H1 (cell line): ENCODE data around the gene CTPS1. TPM values are rescaled to one million over a fixed set of nuclear protein-coding genes. Genes with fewer than 3 reads are reported as not detected.

Experiments used
- BRCA1 ChIP-seq: IDR thresholded peaks from 2 replicates; pipeline ENCODE4 v1.6.1; 2012; ENCODE audit warnings: low read depth, low read length, improper control_type of control experiment
- CBX5 ChIP-seq: fragments of 300-800, 300-1000 bp; sonication (generic); IDR thresholded peaks from 2 replicates; pipeline ENCODE4 v1.7.1; 2016; ENCODE audit warnings: antibody characterized with exemption, low read length, low read depth
- CHD2 ChIP-seq: IDR thresholded peaks from 2 replicates; pipeline ENCODE4 v1.6.1; 2012; ENCODE audit warnings: low read length, improper control_type of control experiment
- GTF2F1 ChIP-seq: IDR thresholded peaks from 2 replicates; pipeline ENCODE4 v1.6.1; 2012; ENCODE audit warnings: low read depth, low read length, improper control_type of control experiment, borderline replicate concordance
- JUN ChIP-seq: IDR thresholded peaks from 2 replicates; pipeline ENCODE4 v1.6.1; 2011; ENCODE audit warnings: low read depth, mild to moderate bottlenecking, improper control_type of control experiment, low read length
- JUND ChIP-seq: IDR thresholded peaks from 2 replicates; pipeline ENCODE4 v1.6.1; 2011; ENCODE audit warnings: mild to moderate bottlenecking, improper control_type of control experiment, low read length
- KDM1A ChIP-seq: fragments of 200-600, 300-600 bp; sonication (generic); IDR thresholded peaks from 2 replicates; pipeline ENCODE4 v1.7.1; 2016; ENCODE audit warnings: mild to moderate bottlenecking, low read length, borderline replicate concordance
- MAFK ChIP-seq: IDR thresholded peaks from 2 replicates; pipeline ENCODE4 v1.6.1; 2012; ENCODE audit warnings: low read depth, mild to moderate bottlenecking, improper control_type of control experiment, low read length
- NRF1 ChIP-seq: IDR thresholded peaks from 2 replicates; pipeline ENCODE4 v1.6.1; 2011; ENCODE audit warnings: mild to moderate bottlenecking, low read depth, low read length, improper control_type of control experiment
- POLR2AphosphoS5 ChIP-seq: IDR thresholded peaks from 2 replicates; pipeline ENCODE4 v1.6.1; 2011; ENCODE audit warnings: low read depth, low read length
- RBBP5 ChIP-seq: IDR thresholded peaks from 2 replicates; pipeline ENCODE4 v1.7.1; 2012; ENCODE audit warnings: low read depth, mild to moderate bottlenecking, inconsistent platforms, low read length, moderate library complexity, borderline replicate concordance
- RNF2 ChIP-seq: fragments of 200-900, 300-1000 bp; sonication (generic); IDR thresholded peaks from 2 replicates; pipeline ENCODE4 v1.7.1; 2016; ENCODE audit warnings: borderline replicate concordance, low read depth, mild to moderate bottlenecking, antibody characterized with exemption, low read length; ENCODE audit not compliant: poor library complexity, severe bottlenecking; ENCODE audit errors: missing control alignments
- RXRA ChIP-seq: IDR thresholded peaks from 2 replicates; pipeline ENCODE4 v1.6.1; 2011; ENCODE audit warnings: low read depth, mild to moderate bottlenecking, low read length, moderate library complexity; ENCODE audit not compliant: insufficient read depth
- SAP30 ChIP-seq: fragments of 300-600 bp; sonication (generic); IDR thresholded peaks from 2 replicates; pipeline ENCODE4 v1.7.1; 2012; ENCODE audit warnings: low read length, moderate library complexity, mild to moderate bottlenecking, inconsistent platforms; ENCODE audit not compliant: insufficient read depth, insufficient replicate concordance
- SIN3A ChIP-seq, 2 experiments: IDR thresholded peaks in 1 of 2; conservative IDR thresholded peaks in 1 of 2; 2 replicates each; pipeline ENCODE4 v1.6.1; 2011 to 2012; ENCODE audit warnings: low read length in 2 of 2, improper control_type of control experiment in 1 of 2, low read depth in 1 of 2, mild to moderate bottlenecking in 1 of 2
- SIX5 ChIP-seq: IDR thresholded peaks from 2 replicates; pipeline ENCODE4 v1.6.1; 2011; ENCODE audit warnings: mild to moderate bottlenecking, low read depth, low read length
- SP1 ChIP-seq: IDR thresholded peaks from 2 replicates; pipeline ENCODE4 v1.6.1; 2011; ENCODE audit warnings: low read depth, low read length
- YY1 ChIP-seq: IDR thresholded peaks from 2 replicates; pipeline ENCODE4 v1.6.1; 2011; ENCODE audit warnings: low read depth, mild to moderate bottlenecking, low read length
- polyA plus RNA-seq, 7 experiments: library from polyadenylated mRNA; depleted of rRNA in 3 of 7; stranded (reverse) in 5 of 7; unstranded in 2 of 7; fragments of >200 nt in 5 of 7; fragments of 200-250 nt in 2 of 7; gene quantifications; 1 replicate in 5 of 7; 2 replicates in 1 of 7; 4 replicates in 1 of 7; pipeline versions ENCODE4 v1.2.1 to v1.2.3, GENCODE V29; 2011 to 2013; ENCODE audit warnings: missing spikeins in 2 of 7, mixed read lengths in 2 of 7
- total RNA-seq: library from RNA; stranded (reverse); fragmentation: NEBNext Ultra II Directional; extraction: Animal tissue kit (Norgen Biotek cat#: 25700); gene quantifications from 2 replicates; pipeline ENCODE4 v1.2.1, GENCODE V29; 2021
- TF ChIP-seq, protein P1 (sequence below): IDR thresholded peaks from 2 replicates; pipeline ENCODE4 v1.6.1; 2012; ENCODE audit warnings: low read length, inconsistent platforms
- TF ChIP-seq, protein P2 (sequence below): IDR thresholded peaks from 2 replicates; pipeline ENCODE4 v1.6.1; 2011; ENCODE audit warnings: low read length, improper control_type of control experiment

The CTPS1 gene
- total and polyA plus RNA-seq, 2 of the 8 experiments (the other 6 are each of a cell fraction or from before 2014, with no cell fraction given), result 35.5 to 103 TPM

GRCh38 chr1:40979241-40980067 lies at the start of gene CTPS1 (continued):
- no peak for TF ChIP-seq JUND
- peak; percentile 80 for TF ChIP-seq CHD2
- no peak for TF ChIP-seq CBX5
- TF ChIP-seq BRCA1, result no peak
- no peak for TF ChIP-seq MAFK
- TF ChIP-seq KDM1A, result peak; percentile 84; the same call in 1 of the 2 replicates
- TF ChIP-seq RBBP5, result peak; percentile 88; the same call in 1 of the 2 replicates
- TF ChIP-seq YY1, result no peak
- TF ChIP-seq NRF1, result peak; percentile 53
- no peak; the same call in 1 of the 2 replicates for TF ChIP-seq GTF2F1
- no peak for TF ChIP-seq SIX5
- TF ChIP-seq JUN, result no peak
- 0 out of 4 replicates have a peak, but pooled peaks have one; percentile 15 to 29 for TF ChIP-seq SIN3A (conservative IDR thresholded peaks at IDR 0.05 in 1 of 2, IDR thresholded peaks at IDR 0.05 in 1 of 2; ENCODE audit: low read depth in 1 of 2, low read length in 2 of 2)
- peak; percentile 89 for TF ChIP-seq POLR2AphosphoS5
- no peak for TF ChIP-seq RNF2
- TF ChIP-seq, protein P1, sequence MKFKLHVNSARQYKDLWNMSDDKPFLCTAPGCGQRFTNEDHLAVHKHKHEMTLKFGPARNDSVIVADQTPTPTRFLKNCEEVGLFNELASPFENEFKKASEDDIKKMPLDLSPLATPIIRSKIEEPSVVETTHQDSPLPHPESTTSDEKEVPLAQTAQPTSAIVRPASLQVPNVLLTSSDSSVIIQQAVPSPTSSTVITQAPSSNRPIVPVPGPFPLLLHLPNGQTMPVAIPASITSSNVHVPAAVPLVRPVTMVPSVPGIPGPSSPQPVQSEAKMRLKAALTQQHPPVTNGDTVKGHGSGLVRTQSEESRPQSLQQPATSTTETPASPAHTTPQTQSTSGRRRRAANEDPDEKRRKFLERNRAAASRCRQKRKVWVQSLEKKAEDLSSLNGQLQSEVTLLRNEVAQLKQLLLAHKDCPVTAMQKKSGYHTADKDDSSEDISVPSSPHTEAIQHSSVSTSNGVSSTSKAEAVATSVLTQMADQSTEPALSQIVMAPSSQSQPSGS, result peak; percentile 50; the same call in 1 of the 2 replicates
- TF ChIP-seq SP1, result peak; percentile 90
- TF ChIP-seq SAP30, result no peak
- no peak for TF ChIP-seq RXRA
- TF ChIP-seq, protein P2, sequence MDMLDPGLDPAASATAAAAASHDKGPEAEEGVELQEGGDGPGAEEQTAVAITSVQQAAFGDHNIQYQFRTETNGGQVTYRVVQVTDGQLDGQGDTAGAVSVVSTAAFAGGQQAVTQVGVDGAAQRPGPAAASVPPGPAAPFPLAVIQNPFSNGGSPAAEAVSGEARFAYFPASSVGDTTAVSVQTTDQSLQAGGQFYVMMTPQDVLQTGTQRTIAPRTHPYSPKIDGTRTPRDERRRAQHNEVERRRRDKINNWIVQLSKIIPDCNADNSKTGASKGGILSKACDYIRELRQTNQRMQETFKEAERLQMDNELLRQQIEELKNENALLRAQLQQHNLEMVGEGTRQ, result no peak
